GM23338 (cell line): Measurements from ENCODE around the gene UMODL1. TPM values are rescaled to one million over a fixed set of nuclear protein-coding genes. Genes with fewer than 3 reads are reported as not detected.

Experiments used
- ATAC-seq: fragments of 200-7000 bp; cut with Tn5 transposase; 3 replicates; pipeline ENCODE4 v1.9.1; 2020
- DNase-seq: peaks from one replicate; pipeline ENCODE4 v3.0.0-alpha.2; 2015; ENCODE audit warnings: low spot score
- H2AFZ ChIP-seq: fragments of 200-600 bp; sonication (generic); 2 replicates; pipeline ENCODE4 v1.8.0; 2016; ENCODE audit warnings: antibody characterized with exemption, mild to moderate bottlenecking, moderate library complexity
- H3F3A ChIP-seq: fragments of 200-600 bp; sonication (generic); replicated peaks from 2 replicates; pipeline ENCODE4 v1.8.0; 2017; ENCODE audit warnings: antibody characterized with exemption, mixed run types, low read depth
- H3K27ac ChIP-seq: fragments of 200-600 bp; sonication (generic); 2 replicates; pipeline ENCODE4 v1.6.1; 2016; ENCODE audit warnings: low read depth
- H3K27me3 ChIP-seq: fragments of 200-600 bp; sonication (generic); 2 replicates; pipeline ENCODE4 v1.8.0; 2016; ENCODE audit warnings: mild to moderate bottlenecking, mixed run types, moderate library complexity; ENCODE audit not compliant: insufficient read depth
- H3K36me3 ChIP-seq: fragments of 200-600 bp; sonication (generic); 2 replicates; pipeline ENCODE4 v1.8.0; 2016; ENCODE audit warnings: mild to moderate bottlenecking; ENCODE audit not compliant: insufficient read depth
- H3K4me1 ChIP-seq: fragments of 200-600 bp; sonication (generic); 2 replicates; pipeline ENCODE4 v1.8.0; 2016; ENCODE audit warnings: mild to moderate bottlenecking, moderate library complexity; ENCODE audit not compliant: insufficient read depth
- H3K4me2 ChIP-seq: fragments of 200-600 bp; sonication (generic); 2 replicates; pipeline ENCODE4 v1.7.1; 2017; ENCODE audit warnings: mixed run types
- H3K4me3 ChIP-seq: fragments of 200-600 bp; sonication (generic); 2 replicates; pipeline ENCODE4 v1.6.1; 2016; ENCODE audit warnings: mixed run types
- H3K79me2 ChIP-seq: fragments of 200-600 bp; sonication (generic); replicated peaks from 2 replicates; pipeline ENCODE4 v1.8.0; 2017; ENCODE audit warnings: mild to moderate bottlenecking; ENCODE audit not compliant: insufficient read depth
- H3K9me2 ChIP-seq: fragments of 200-600 bp; sonication (generic); 2 replicates; pipeline ENCODE4 v1.8.0; 2017; ENCODE audit not compliant: insufficient read depth
- H4K20me1 ChIP-seq: fragments of 200-600 bp; sonication (generic); replicated peaks from 2 replicates; pipeline ENCODE4 v1.8.0; 2017; ENCODE audit warnings: mild to moderate bottlenecking; ENCODE audit not compliant: insufficient read depth
- H3K27ac Mint-ChIP-seq: 2 replicates; pipeline ENCODE4 v1.8.0; 2020; ENCODE audit warnings: inconsistent platforms, mild to moderate bottlenecking, moderate library complexity, mixed read lengths
- H3K27me3 Mint-ChIP-seq: 3 replicates; pipeline ENCODE4 v1.8.0; 2022; ENCODE audit warnings: low read depth, mild to moderate bottlenecking, moderate library complexity, mixed read lengths, inconsistent platforms; ENCODE audit not compliant: insufficient read depth, poor library complexity
- H3K36me3 Mint-ChIP-seq: 3 replicates; pipeline ENCODE4 v1.8.0; 2021; ENCODE audit warnings: low read depth, mild to moderate bottlenecking, inconsistent platforms, moderate library complexity, mixed read lengths
- H3K4me1 Mint-ChIP-seq: 3 replicates; pipeline ENCODE4 v1.8.0; 2020; ENCODE audit warnings: mild to moderate bottlenecking, inconsistent platforms, mixed read lengths
- H3K4me3 Mint-ChIP-seq: 3 replicates; pipeline ENCODE4 v1.8.0; 2021; ENCODE audit warnings: moderate library complexity, mild to moderate bottlenecking, inconsistent platforms, mixed read lengths
- H3K9me3 Mint-ChIP-seq: 3 replicates; pipeline ENCODE4 v1.8.0; 2020; ENCODE audit warnings: moderate library complexity, mild to moderate bottlenecking, inconsistent platforms, mixed read lengths
- EZH2 ChIP-seq: fragments of 200-600 bp; sonication (generic); IDR thresholded peaks from one replicate; pipeline ENCODE4 v1.8.0; 2017; ENCODE audit warnings: antibody characterized with exemption, mild to moderate bottlenecking, low read depth; ENCODE audit not compliant: unreplicated experiment
- EZH2phosphoT487 ChIP-seq: fragments of 200-600 bp; sonication (generic); IDR thresholded peaks from one replicate; pipeline ENCODE4 v1.8.1; 2018; ENCODE audit warnings: antibody characterized with exemption; ENCODE audit not compliant: unreplicated experiment
- JUNB ChIP-seq: IDR thresholded peaks from one replicate; pipeline ENCODE4 v1.6.1; 2016; ENCODE audit warnings: antibody characterized with exemption; ENCODE audit not compliant: unreplicated experiment
- STAT1 ChIP-seq: IDR thresholded peaks from one replicate; pipeline ENCODE4 v1.6.1; 2016; ENCODE audit warnings: antibody characterized with exemption; ENCODE audit not compliant: unreplicated experiment
- ZNF331 ChIP-seq: fragments of 250-450 bp; sonication (Bioruptor Pico); IDR thresholded peaks from 2 replicates; pipeline ENCODE4 v1.5.0; 2020; ENCODE audit warnings: low read depth, mild to moderate bottlenecking, moderate library complexity
- polyA plus RNA-seq: library from polyadenylated mRNA; unstranded; fragments of >200 nt; fragmentation: Nextera tagmentation; extraction: Ambion mirVana; gene quantifications from 2 replicates; pipeline ENCODE4 v1.2.1, GENCODE V29; 2016
- total RNA-seq: library from RNA; depleted of rRNA; stranded (reverse); fragments of >200 nt; shearing (Covaris generic); gene quantifications from 2 replicates; pipeline ENCODE4 v1.2.3, GENCODE V29; 2014
- TF ChIP-seq, protein P1 (sequence below): fragments of 250-450 bp; sonication (Bioruptor Pico); IDR thresholded peaks from 2 replicates; pipeline ENCODE4 v1.5.0; 2020; ENCODE audit warnings: mild to moderate bottlenecking, moderate library complexity
- TF ChIP-seq, protein P2 (sequence below): IDR thresholded peaks from 2 replicates; pipeline ENCODE4 v1.6.1; 2016; ENCODE audit warnings: antibody characterized with exemption
- TF ChIP-seq, protein P3 (sequence below), 2 experiments: fragments of 200-600 bp in 1 of 2; sonication (generic) in 1 of 2; conservative IDR thresholded peaks; 2 replicates each; pipeline versions ENCODE4 v1.5.1 to v1.6.1; 2016 to 2017; ENCODE audit warnings: antibody characterized with exemption in 2 of 2, low read depth in 2 of 2, mild to moderate bottlenecking in 2 of 2, moderate library complexity in 1 of 2

UMODL1 gene
- total and polyA plus RNA-seq, 2 experiments from 2014 or later = not detected

DNA sequence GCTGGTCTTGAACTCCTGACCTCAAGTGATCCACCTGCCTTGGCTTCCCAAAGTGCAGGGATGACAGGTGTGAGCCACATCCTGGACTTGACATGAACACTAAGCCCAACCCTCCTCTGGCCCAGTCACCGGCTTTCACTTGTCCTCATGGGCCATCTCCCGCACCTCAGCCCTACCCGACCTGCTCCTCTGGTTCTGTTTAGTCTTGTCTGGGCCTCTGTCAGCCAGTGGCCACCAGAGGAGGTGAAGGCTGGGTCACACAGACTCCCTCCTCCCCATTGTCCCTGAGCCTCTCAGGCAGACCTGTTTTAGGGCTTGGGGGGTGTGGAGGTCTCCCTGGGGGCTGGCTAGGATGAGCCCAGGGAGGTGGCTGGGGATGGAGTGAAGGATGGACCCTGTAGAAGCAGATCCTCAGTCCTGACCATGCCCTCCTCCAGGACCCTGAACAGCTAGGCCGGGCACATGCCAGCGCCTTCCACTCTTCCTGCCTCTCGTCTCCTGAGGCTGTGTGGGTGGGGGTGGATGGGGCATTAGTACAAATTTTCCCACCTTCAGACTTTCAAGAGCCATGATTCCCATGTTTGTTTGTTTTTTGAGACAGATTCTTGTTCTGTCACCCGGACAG, 26.1 kb upstream of the UMODL1 start (continued):
- TF ChIP-seq, protein P1, sequence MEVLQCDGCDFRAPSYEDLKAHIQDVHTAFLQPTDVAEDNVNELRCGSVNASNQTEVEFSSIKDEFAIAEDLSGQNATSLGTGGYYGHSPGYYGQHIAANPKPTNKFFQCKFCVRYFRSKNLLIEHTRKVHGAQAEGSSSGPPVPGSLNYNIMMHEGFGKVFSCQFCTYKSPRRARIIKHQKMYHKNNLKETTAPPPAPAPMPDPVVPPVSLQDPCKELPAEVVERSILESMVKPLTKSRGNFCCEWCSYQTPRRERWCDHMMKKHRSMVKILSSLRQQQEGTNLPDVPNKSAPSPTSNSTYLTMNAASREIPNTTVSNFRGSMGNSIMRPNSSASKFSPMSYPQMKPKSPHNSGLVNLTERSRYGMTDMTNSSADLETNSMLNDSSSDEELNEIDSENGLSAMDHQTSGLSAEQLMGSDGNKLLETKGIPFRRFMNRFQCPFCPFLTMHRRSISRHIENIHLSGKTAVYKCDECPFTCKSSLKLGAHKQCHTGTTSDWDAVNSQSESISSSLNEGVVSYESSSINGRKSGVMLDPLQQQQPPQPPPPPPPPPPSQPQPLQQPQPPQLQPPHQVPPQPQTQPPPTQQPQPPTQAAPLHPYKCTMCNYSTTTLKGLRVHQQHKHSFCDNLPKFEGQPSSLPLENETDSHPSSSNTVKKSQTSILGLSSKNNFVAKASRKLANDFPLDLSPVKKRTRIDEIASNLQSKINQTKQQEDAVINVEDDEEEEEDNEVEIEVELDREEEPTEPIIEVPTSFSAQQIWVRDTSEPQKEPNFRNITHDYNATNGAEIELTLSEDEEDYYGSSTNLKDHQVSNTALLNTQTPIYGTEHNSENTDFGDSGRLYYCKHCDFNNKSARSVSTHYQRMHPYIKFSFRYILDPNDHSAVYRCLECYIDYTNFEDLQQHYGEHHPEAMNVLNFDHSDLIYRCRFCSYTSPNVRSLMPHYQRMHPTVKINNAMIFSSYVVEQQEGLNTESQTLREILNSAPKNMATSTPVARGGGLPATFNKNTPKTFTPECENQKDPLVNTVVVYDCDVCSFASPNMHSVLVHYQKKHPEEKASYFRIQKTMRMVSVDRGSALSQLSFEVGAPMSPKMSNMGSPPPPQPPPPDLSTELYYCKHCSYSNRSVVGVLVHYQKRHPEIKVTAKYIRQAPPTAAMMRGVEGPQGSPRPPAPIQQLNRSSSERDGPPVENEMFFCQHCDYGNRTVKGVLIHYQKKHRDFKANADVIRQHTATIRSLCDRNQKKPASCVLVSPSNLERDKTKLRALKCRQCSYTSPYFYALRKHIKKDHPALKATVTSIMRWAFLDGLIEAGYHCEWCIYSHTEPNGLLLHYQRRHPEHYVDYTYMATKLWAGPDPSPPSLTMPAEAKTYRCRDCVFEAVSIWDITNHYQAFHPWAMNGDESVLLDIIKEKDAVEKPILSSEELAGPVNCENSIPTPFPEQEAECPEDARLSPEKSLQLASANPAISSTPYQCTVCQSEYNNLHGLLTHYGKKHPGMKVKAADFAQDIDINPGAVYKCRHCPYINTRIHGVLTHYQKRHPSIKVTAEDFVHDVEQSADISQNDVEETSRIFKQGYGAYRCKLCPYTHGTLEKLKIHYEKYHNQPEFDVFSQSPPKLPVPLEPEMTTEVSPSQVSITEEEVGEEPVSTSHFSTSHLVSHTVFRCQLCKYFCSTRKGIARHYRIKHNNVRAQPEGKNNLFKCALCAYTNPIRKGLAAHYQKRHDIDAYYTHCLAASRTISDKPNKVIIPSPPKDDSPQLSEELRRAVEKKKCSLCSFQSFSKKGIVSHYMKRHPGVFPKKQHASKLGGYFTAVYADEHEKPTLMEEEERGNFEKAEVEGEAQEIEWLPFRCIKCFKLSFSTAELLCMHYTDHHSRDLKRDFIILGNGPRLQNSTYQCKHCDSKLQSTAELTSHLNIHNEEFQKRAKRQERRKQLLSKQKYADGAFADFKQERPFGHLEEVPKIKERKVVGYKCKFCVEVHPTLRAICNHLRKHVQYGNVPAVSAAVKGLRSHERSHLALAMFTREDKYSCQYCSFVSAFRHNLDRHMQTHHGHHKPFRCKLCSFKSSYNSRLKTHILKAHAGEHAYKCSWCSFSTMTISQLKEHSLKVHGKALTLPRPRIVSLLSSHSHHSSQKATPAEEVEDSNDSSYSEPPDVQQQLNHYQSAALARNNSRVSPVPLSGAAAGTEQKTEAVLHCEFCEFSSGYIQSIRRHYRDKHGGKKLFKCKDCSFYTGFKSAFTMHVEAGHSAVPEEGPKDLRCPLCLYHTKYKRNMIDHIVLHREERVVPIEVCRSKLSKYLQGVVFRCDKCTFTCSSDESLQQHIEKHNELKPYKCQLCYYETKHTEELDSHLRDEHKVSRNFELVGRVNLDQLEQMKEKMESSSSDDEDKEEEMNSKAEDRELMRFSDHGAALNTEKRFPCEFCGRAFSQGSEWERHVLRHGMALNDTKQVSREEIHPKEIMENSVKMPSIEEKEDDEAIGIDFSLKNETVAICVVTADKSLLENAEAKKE = no peak

DNA sequence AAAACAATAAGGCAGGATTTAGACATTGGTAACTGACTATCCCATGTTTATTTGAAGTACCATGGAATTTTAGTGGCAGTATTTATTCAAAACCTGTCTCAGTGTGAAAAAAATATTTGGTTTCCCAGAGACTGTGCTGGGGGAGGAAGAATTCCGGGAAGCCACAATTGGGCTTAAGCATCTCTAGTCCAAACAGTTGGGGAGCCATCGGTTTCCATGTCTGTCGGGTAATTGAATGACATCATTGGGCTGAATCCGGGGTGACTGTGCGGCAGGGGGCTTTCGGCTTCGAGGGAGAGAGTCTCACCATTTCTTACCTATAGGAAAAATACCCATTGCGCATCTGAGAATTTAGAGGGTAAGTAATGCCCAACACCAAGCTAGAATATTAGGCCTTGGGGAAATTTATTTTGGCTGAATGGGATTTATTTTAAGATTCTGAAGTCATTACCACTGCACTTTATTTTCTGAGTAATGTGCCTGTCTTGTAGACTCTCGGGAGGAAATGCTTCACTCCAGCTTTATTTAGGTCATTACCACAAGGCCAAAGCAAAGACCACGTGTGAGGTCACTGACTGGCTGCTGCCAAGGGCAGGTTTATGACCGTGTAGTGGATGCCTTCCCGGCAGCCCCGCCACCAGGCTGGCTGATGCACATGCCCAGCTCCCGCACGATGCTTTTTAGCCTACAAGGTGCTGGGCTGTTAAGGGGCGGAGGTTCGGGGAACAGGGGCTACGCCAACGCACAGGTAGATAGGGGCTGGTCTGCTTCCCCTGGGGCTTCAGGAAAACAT, 23.1 kb upstream of the UMODL1 start:
- Histone ChIP-seq H3K27me3 (no peaks in the 10 kb centered on the region), H3K9me2 (no peaks in the 10 kb centered on the region), H3K4me1 (no peaks in the 10 kb centered on the region), H3K36me3 (no peaks in the 10 kb centered on the region), H3K4me3 (no peak overlapping the region), H4K20me1 (no peaks in the 10 kb centered on the region), H3F3A (no peaks in the 10 kb centered on the region), H3K4me2 (no peak overlapping the region), H3K79me2 (no peaks in the 10 kb centered on the region), H2AFZ (no peak overlapping the region), H3K27ac (no peak overlapping the region)
- Mint-ChIP-seq H3K36me3 (no peaks in the 10 kb centered on the region), H3K9me3 (peaks cover 6% of the 10 kb centered on the region; the same call in 1 of the 3 replicates), H3K27ac (no peak overlapping the region), H3K4me1 (no peaks in the 10 kb centered on the region), H3K4me3 (no peak overlapping the region), H3K27me3 (no peaks in the 10 kb centered on the region)
- DNase-seq (no peak), ATAC-seq (no peak)
- TF ChIP-seq, protein P2, sequence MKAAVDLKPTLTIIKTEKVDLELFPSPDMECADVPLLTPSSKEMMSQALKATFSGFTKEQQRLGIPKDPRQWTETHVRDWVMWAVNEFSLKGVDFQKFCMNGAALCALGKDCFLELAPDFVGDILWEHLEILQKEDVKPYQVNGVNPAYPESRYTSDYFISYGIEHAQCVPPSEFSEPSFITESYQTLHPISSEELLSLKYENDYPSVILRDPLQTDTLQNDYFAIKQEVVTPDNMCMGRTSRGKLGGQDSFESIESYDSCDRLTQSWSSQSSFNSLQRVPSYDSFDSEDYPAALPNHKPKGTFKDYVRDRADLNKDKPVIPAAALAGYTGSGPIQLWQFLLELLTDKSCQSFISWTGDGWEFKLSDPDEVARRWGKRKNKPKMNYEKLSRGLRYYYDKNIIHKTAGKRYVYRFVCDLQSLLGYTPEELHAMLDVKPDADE = no peak
- TF ChIP-seq, protein P3, sequence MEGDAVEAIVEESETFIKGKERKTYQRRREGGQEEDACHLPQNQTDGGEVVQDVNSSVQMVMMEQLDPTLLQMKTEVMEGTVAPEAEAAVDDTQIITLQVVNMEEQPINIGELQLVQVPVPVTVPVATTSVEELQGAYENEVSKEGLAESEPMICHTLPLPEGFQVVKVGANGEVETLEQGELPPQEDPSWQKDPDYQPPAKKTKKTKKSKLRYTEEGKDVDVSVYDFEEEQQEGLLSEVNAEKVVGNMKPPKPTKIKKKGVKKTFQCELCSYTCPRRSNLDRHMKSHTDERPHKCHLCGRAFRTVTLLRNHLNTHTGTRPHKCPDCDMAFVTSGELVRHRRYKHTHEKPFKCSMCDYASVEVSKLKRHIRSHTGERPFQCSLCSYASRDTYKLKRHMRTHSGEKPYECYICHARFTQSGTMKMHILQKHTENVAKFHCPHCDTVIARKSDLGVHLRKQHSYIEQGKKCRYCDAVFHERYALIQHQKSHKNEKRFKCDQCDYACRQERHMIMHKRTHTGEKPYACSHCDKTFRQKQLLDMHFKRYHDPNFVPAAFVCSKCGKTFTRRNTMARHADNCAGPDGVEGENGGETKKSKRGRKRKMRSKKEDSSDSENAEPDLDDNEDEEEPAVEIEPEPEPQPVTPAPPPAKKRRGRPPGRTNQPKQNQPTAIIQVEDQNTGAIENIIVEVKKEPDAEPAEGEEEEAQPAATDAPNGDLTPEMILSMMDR (conservative IDR thresholded peaks at IDR 0.05; ENCODE audit: low read depth in 2 of 2) = no peak
- TF ChIP-seq JUNB (no peak), STAT1 (no peak), EZH2phosphoT487 (no peak), EZH2 (no peak), ZNF331 (no peak)
